Ishikawa (cell line): Measurements from ENCODE around the gene ELAVL2.

Experiments used
- CEBPB ChIP-seq: IDR thresholded peaks from 2 replicates; pipeline ENCODE4 v1.6.1; 2012
- CREB1 ChIP-seq: IDR thresholded peaks from 2 replicates; pipeline ENCODE4 v1.6.1; 2012; ENCODE audit warnings: low read depth
- EGR1 ChIP-seq: IDR thresholded peaks from 2 replicates; pipeline ENCODE4 v1.6.1; 2012
- EP300 ChIP-seq: IDR thresholded peaks from 2 replicates; pipeline ENCODE4 v1.6.1; 2012; ENCODE audit warnings: borderline replicate concordance
- FOXM1 ChIP-seq: IDR thresholded peaks from 2 replicates; pipeline ENCODE4 v1.6.1; 2012; ENCODE audit warnings: low read depth, borderline replicate concordance
- NFIC ChIP-seq: IDR thresholded peaks from 2 replicates; pipeline ENCODE4 v1.6.1; 2012
- RAD21 ChIP-seq: IDR thresholded peaks from 2 replicates; pipeline ENCODE4 v1.6.1; 2012; ENCODE audit warnings: low read depth
- TAF1 ChIP-seq: IDR thresholded peaks from 2 replicates; pipeline ENCODE4 v1.6.1; 2012; ENCODE audit warnings: low read depth, mild to moderate bottlenecking
- TCF12 ChIP-seq: IDR thresholded peaks from 2 replicates; pipeline ENCODE4 v1.6.1; 2012; ENCODE audit warnings: low read depth
- TEAD4 ChIP-seq: IDR thresholded peaks from 2 replicates; pipeline ENCODE4 v1.6.1; 2012
- YY1 ChIP-seq: IDR thresholded peaks from 2 replicates; pipeline ENCODE4 v1.6.1; 2012; ENCODE audit warnings: low read depth
- ZBTB7A ChIP-seq: IDR thresholded peaks from 2 replicates; pipeline ENCODE4 v1.6.1; 2012; ENCODE audit warnings: low read depth
- TF ChIP-seq, protein P1 (sequence below): IDR thresholded peaks from 2 replicates; pipeline ENCODE4 v1.6.1; 2012
- TF ChIP-seq, protein P2 (sequence below): IDR thresholded peaks from 2 replicates; pipeline ENCODE4 v1.6.1; 2012; ENCODE audit warnings: low read depth, mild to moderate bottlenecking
- TF ChIP-seq, protein P3 (sequence below): IDR thresholded peaks from 2 replicates; pipeline ENCODE4 v1.6.1; 2012

ELAVL2 gene

DNA sequence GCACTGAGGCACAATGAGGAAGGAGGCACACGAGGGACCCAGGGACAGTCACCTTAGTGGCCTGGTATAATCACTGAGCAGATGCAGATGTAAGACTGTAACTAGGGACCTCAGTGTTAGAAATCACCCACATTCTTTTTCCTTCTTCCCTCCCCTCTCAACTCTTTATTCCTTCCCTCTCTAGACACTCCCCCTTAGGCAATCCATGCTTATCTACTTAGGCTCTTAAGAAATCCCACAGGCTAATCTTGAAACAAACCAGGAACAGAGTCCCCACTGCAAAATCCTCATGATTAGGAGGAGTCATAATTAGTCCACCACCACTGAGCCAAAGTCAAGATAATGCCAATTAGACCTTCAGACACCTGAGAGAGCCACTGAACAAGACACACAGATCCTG, 84.7 kb downstream of the ELAVL2 start:
- no peak for TF ChIP-seq NFIC

DNA sequence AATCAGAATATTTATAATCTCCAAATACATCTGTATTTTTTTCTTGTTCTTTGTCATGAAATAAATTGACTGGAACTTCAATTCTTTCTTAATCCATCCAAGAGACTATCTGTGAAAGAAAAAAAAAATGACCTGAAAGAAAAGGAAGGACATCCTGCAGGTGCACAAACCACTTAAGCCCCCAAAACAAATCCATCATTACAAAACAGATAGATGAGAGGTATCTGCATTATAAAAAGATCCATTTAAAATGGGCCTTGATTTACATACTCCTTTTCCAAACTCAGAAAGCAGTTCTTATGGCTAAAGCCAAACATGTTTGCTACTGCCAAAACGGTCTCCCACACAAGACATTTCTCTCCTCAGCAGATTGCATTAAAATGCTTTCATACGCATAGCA, 85.5 kb downstream of the ELAVL2 start:
- TF ChIP-seq YY1 = no peak
- TF ChIP-seq TCF12 = no peak
- TF ChIP-seq, protein P1, sequence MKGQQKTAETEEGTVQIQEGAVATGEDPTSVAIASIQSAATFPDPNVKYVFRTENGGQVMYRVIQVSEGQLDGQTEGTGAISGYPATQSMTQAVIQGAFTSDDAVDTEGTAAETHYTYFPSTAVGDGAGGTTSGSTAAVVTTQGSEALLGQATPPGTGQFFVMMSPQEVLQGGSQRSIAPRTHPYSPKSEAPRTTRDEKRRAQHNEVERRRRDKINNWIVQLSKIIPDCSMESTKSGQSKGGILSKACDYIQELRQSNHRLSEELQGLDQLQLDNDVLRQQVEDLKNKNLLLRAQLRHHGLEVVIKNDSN = no peak
- no peak for TF ChIP-seq RAD21
- no peak for TF ChIP-seq TAF1
- no peak for TF ChIP-seq CEBPB
- no peak for TF ChIP-seq EP300
- no peak for TF ChIP-seq NFIC

DNA sequence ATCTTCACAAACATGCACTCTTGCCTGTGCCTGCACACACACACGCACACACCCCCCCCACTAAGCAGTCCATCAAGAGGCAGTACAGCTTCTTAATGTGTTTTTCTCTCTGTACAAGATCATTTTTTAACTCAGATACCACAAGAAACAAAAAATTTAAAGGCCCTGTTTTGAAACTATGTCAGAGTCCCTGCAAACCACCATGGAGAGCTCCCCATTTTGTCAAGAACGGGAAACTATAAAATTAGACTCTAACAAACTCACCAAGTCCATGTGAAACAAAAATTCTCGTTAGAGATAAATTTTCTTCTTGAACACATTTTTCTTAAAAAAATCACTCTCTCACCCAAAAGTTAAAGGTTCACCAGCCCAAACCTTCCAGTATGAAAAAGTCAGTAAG, 86.3 kb downstream of the ELAVL2 start:
- no peak for TF ChIP-seq YY1
- TF ChIP-seq TEAD4 = no peak
- TF ChIP-seq CREB1 = no peak
- TF ChIP-seq EP300 = no peak
- TF ChIP-seq ZBTB7A = no peak

DNA sequence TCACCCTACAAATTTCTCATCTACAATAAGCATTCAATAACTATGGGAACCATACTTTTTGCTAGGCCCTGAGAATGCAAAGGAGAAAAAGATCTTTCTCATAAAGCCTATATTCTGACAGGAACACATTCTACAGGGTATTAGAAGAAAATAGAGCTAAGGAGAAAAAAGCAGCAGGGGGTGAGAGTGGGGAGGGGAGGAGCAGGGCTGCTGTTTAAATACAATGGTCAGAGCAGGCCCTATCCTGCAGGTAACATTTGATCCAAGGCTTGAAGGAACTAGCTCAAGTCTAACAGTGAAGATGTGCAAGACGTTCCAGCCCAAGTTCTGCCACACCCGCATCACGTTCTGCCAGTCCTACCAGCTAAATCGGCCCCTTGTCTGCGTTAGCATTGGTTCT, 89.7 kb downstream of the ELAVL2 start:
- TF ChIP-seq TEAD4 = no peak
- TF ChIP-seq, protein P2, sequence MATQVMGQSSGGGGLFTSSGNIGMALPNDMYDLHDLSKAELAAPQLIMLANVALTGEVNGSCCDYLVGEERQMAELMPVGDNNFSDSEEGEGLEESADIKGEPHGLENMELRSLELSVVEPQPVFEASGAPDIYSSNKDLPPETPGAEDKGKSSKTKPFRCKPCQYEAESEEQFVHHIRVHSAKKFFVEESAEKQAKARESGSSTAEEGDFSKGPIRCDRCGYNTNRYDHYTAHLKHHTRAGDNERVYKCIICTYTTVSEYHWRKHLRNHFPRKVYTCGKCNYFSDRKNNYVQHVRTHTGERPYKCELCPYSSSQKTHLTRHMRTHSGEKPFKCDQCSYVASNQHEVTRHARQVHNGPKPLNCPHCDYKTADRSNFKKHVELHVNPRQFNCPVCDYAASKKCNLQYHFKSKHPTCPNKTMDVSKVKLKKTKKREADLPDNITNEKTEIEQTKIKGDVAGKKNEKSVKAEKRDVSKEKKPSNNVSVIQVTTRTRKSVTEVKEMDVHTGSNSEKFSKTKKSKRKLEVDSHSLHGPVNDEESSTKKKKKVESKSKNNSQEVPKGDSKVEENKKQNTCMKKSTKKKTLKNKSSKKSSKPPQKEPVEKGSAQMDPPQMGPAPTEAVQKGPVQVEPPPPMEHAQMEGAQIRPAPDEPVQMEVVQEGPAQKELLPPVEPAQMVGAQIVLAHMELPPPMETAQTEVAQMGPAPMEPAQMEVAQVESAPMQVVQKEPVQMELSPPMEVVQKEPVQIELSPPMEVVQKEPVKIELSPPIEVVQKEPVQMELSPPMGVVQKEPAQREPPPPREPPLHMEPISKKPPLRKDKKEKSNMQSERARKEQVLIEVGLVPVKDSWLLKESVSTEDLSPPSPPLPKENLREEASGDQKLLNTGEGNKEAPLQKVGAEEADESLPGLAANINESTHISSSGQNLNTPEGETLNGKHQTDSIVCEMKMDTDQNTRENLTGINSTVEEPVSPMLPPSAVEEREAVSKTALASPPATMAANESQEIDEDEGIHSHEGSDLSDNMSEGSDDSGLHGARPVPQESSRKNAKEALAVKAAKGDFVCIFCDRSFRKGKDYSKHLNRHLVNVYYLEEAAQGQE = no peak
- TF ChIP-seq, protein P1 = no peak
- TF ChIP-seq RAD21 = no peak
- no peak for TF ChIP-seq EGR1
- TF ChIP-seq, protein P3, sequence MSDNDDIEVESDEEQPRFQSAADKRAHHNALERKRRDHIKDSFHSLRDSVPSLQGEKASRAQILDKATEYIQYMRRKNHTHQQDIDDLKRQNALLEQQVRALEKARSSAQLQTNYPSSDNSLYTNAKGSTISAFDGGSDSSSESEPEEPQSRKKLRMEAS = no peak
- TF ChIP-seq YY1 = no peak
- no peak for TF ChIP-seq EP300
- TF ChIP-seq NFIC = no peak
- no peak for TF ChIP-seq CEBPB
- no peak for TF ChIP-seq TAF1
- no peak for TF ChIP-seq CREB1
- no peak for TF ChIP-seq ZBTB7A
- no peak for TF ChIP-seq TCF12
- no peak for TF ChIP-seq FOXM1

DNA sequence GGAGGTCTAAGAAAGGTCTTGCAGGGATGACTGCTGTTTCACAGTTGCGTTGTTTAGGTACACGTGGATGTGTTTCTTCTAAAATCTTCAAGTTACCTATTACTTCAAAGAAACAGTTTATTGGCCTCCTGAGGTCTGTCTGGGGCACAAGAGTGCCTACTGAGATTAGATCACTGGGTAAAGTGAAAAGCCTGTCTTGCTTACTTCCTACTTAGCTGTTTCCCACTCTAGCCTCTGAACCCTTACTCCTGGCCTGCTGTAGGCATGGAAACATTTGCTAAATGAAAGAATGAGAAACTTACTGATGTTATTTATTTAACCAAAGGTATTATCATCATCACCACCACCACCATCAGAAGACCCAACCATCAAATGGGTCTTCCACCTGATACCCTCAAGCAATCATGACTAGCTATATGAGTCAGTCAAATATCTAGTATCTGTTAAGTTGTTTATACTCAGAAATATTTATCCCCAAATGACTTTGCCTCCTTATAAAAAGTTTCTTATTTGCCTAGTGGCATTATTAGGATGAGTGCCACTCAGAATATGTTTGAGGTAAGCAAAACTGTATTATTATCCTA, 92.5 kb downstream of the ELAVL2 start:
- TF ChIP-seq TEAD4 = no peak
- TF ChIP-seq EGR1 = no peak
- TF ChIP-seq TCF12 = no peak
- no peak for TF ChIP-seq EP300
- TF ChIP-seq, protein P3 = no peak
- TF ChIP-seq CEBPB = no peak
- no peak for TF ChIP-seq YY1
- TF ChIP-seq, protein P2 = no peak
- TF ChIP-seq CREB1 = no peak
- TF ChIP-seq, protein P1 = no peak
- no peak for TF ChIP-seq NFIC
- no peak for TF ChIP-seq ZBTB7A
- no peak for TF ChIP-seq TAF1
- no peak for TF ChIP-seq RAD21
- no peak for TF ChIP-seq FOXM1

DNA sequence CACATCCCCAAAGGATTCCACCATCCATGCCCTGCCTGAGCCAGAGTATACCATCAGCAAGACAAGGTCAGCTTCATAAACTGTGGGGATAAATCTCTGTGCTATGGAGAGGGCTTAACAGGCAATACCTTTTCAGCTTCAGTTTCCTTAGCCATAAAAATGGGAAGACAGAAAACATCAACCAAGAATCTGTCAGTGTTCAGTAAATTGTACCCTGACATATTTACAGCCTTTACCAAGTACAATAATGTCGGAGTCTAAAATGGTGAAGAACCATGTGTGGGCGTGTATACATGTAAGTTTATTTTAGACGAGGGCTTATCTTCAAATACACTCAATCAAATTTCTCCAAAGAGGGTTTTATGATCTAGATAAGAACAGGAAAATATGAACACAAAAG, 94.7 kb downstream of the ELAVL2 start:
- TF ChIP-seq EP300 = no peak
- TF ChIP-seq CEBPB = no peak
- TF ChIP-seq, protein P2 = no peak
- no peak for TF ChIP-seq TCF12
- TF ChIP-seq ZBTB7A = no peak
- TF ChIP-seq TAF1 = no peak
- no peak for TF ChIP-seq YY1
- no peak for TF ChIP-seq FOXM1
- TF ChIP-seq NFIC = no peak
- no peak for TF ChIP-seq CREB1
- TF ChIP-seq, protein P3 = no peak
- no peak for TF ChIP-seq RAD21
